HEK293 (cell line): ENCODE data around the gene PLCB1.

Source experiments
- CTCF ChIA-PET: fragments of 350-600 bp; formaldehyde crosslinking; extraction: SDS; loops from one replicate; lab custom pipeline; 2021; ENCODE audit warnings: antibody characterized with exemption; lab: Yijun Ruan, JAX
- POLR2A ChIA-PET: fragments of 300-600 bp; formaldehyde crosslinking; extraction: SDS; loops from one replicate; lab custom pipeline; 2020; ENCODE audit warnings: antibody characterized with exemption, inconsistent platforms; lab: Yijun Ruan, JAX
- H3K27ac ChIP-seq: fragments of 200-500 bp; sonication (Bioruptor generic); 2 replicates; pipeline ENCODE4 v1.5.1; 2014; ENCODE audit warnings: low read depth, low read length, control low read depth, inconsistent platforms; ENCODE audit errors: extremely low read depth
- H3K36me3 ChIP-seq, 2 experiments: fragments of 200-500 bp in 1 of 2; sonication (Bioruptor generic) in 1 of 2; 1 replicate in 1 of 2; 2 replicates in 1 of 2; pipeline ENCODE4 v1.5.1; 2014 to 2017; ENCODE audit warnings: inconsistent platforms in 2 of 2, low read length in 2 of 2; ENCODE audit not compliant: control insufficient read depth in 2 of 2, insufficient read depth in 1 of 2
- H3K4me1 ChIP-seq: fragments of 200-500 bp; sonication (Bioruptor generic); 2 replicates; pipeline ENCODE4 v1.5.1; 2014; ENCODE audit warnings: mild to moderate bottlenecking, low read length, inconsistent platforms; ENCODE audit not compliant: control insufficient read depth, insufficient read depth
- H3K4me3 ChIP-seq: 2 replicates; pipeline ENCODE4 v1.5.1; 2011; ENCODE audit warnings: low read depth, mild to moderate bottlenecking, control low read depth, low read length, moderate library complexity
- H3K9me3 ChIP-seq: fragments of 200-500 bp; sonication (Bioruptor generic); 2 replicates; pipeline ENCODE4 v1.5.1; 2014; ENCODE audit warnings: low read depth, low read length, inconsistent platforms; ENCODE audit not compliant: control insufficient read depth, insufficient read depth
- KLF10 ChIP-seq: fragments of 450-650 bp; IDR thresholded peaks from 2 replicates; pipeline ENCODE4 v1.5.1; 2018; ENCODE audit warnings: missing biosample characterization, mild to moderate bottlenecking, missing genetic modification characterization
- PRDM1 ChIP-seq: fragments of 450-650 bp; formaldehyde crosslinking; IDR thresholded peaks from 2 replicates; pipeline ENCODE4; 2016; ENCODE audit warnings: missing biosample characterization, missing genetic modification characterization
- REST ChIP-seq: fragments of 450-650 bp; formaldehyde crosslinking; IDR thresholded peaks from 2 replicates; pipeline ENCODE4 v1.5.1; 2016; ENCODE audit warnings: missing biosample characterization, missing genetic modification characterization
- ZFP3 ChIP-seq: fragments of 450-650 bp; formaldehyde crosslinking; IDR thresholded peaks from 2 replicates; pipeline ENCODE4 v1.5.1; 2016; ENCODE audit warnings: low read depth, missing biosample characterization, missing genetic modification characterization
- ZIC2 ChIP-seq: fragments of 450-650 bp; formaldehyde crosslinking; IDR thresholded peaks from 2 replicates; pipeline ENCODE4 v1.5.1; 2016; ENCODE audit warnings: missing biosample characterization, missing genetic modification characterization
- ZNF114 ChIP-seq: fragments of 450-650 bp; formaldehyde crosslinking; IDR thresholded peaks from 2 replicates; pipeline ENCODE4 v1.5.0; 2017; ENCODE audit warnings: missing biosample characterization, missing genetic modification characterization
- ZNF132 ChIP-seq: fragments of 450-650 bp; formaldehyde crosslinking; IDR thresholded peaks from 2 replicates; pipeline ENCODE4 v1.5.1; 2017; ENCODE audit warnings: missing biosample characterization, missing genetic modification characterization, borderline replicate concordance
- ZNF221 ChIP-seq: fragments of 450-650 bp; formaldehyde crosslinking; IDR thresholded peaks from 2 replicates; pipeline ENCODE4 v1.5.1; 2017; ENCODE audit warnings: missing biosample characterization, missing genetic modification characterization, borderline replicate concordance
- ZNF223 ChIP-seq: fragments of 450-650 bp; formaldehyde crosslinking; IDR thresholded peaks from 2 replicates; pipeline ENCODE4 v1.5.1; 2016; ENCODE audit warnings: missing biosample characterization, missing genetic modification characterization
- ZNF26 ChIP-seq: fragments of 450-650 bp; formaldehyde crosslinking; IDR thresholded peaks from 2 replicates; pipeline ENCODE4 v1.5.1; 2016; ENCODE audit warnings: missing biosample characterization, missing genetic modification characterization
- ZNF341 ChIP-seq: fragments of 450-650 bp; formaldehyde crosslinking; IDR thresholded peaks from 2 replicates; pipeline ENCODE4; 2016; ENCODE audit warnings: low read depth, missing biosample characterization, missing genetic modification characterization
- ZNF426 ChIP-seq: fragments of 450-650 bp; formaldehyde crosslinking; IDR thresholded peaks from 2 replicates; pipeline ENCODE4 v1.5.1; 2017; ENCODE audit warnings: missing biosample characterization, missing genetic modification characterization, mild to moderate bottlenecking, inconsistent platforms, moderate library complexity
- ZNF433 ChIP-seq: fragments of 450-650 bp; formaldehyde crosslinking; IDR thresholded peaks from 2 replicates; pipeline ENCODE4 v1.5.1; 2016; ENCODE audit warnings: missing biosample characterization, missing genetic modification characterization, low read depth
- ZNF501 ChIP-seq: fragments of 450-650 bp; formaldehyde crosslinking; IDR thresholded peaks from 2 replicates; pipeline ENCODE4 v1.5.1; 2016; ENCODE audit warnings: missing biosample characterization, missing genetic modification characterization
- ZNF560 ChIP-seq: fragments of 450-650 bp; formaldehyde crosslinking; IDR thresholded peaks from 2 replicates; pipeline ENCODE4 v1.5.1; 2017; ENCODE audit warnings: missing biosample characterization, missing genetic modification characterization, borderline replicate concordance
- ZNF654 ChIP-seq: fragments of 450-650 bp; formaldehyde crosslinking; IDR thresholded peaks from 2 replicates; pipeline ENCODE4 v1.5.1; 2016; ENCODE audit warnings: low read depth, missing biosample characterization, missing genetic modification characterization
- ZNF747 ChIP-seq: fragments of 450-650 bp; formaldehyde crosslinking; IDR thresholded peaks from 2 replicates; pipeline ENCODE4 v1.5.1; 2016; ENCODE audit warnings: missing biosample characterization, missing genetic modification characterization
- ZNF768 ChIP-seq: fragments of 450-650 bp; formaldehyde crosslinking; IDR thresholded peaks from 2 replicates; pipeline ENCODE4 v1.5.1; 2018; ENCODE audit warnings: missing biosample characterization, mild to moderate bottlenecking, missing genetic modification characterization
- TF ChIP-seq, protein P1 (sequence below): fragments of 450-650 bp; formaldehyde crosslinking; IDR thresholded peaks from 2 replicates; pipeline ENCODE4 v1.5.1; 2016; ENCODE audit warnings: missing biosample characterization, missing genetic modification characterization
- TF ChIP-seq, protein P2 (sequence below): fragments of 450-650 bp; formaldehyde crosslinking; IDR thresholded peaks from 2 replicates; pipeline ENCODE4 v1.5.1; 2016; ENCODE audit warnings: missing biosample characterization, missing genetic modification characterization

PLCB1 gene

GRCh38 chr20:8917084-8917483, 785.0 kb downstream of the PLCB1 start (continued):
- no peak for TF ChIP-seq REST (tag by site-specific recombination)
- TF ChIP-seq ZFP3 = no peak
- no peak for TF ChIP-seq ZNF768 (tag by site-specific recombination)
- TF ChIP-seq PRDM1 (tag by site-specific recombination) = no peak

DNA sequence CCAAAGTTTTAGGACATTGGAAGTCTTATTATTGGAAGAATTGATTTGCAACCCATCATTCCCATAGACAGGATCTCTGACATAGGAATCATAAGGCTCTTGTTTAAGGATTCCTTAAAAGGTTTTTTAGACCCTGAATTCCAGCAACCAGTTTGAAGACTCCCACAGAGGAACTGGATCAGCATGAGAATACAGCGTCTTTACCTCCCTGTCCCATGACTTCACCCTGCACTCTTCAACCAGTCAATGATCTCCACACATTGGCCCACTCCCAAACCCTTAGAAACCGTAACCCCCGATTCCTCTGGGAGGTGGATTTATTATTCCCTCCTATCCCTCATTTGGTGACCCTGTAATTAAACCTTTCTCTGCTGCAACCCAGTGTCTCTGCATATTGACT, 786.1 kb downstream of the PLCB1 start:
- TF ChIP-seq ZNF426 (tag by site-specific recombination) (no peak), ZNF223 (tag by site-specific recombination) (no peak), ZNF341 (no peak), ZNF221 (tag by site-specific recombination) (no peak), ZNF26 (tag by site-specific recombination) (no peak), ZNF132 (tag by site-specific recombination) (no peak), ZIC2 (tag by site-specific recombination) (no peak), ZNF747 (tag by site-specific recombination) (no peak), ZNF560 (tag by site-specific recombination) (no peak), KLF10 (tag by site-specific recombination) (no peak), ZNF501 (tag by site-specific recombination) (no peak), ZNF114 (no peak), ZNF654 (tag by site-specific recombination) (no peak), ZNF433 (tag by site-specific recombination) (no peak)
- TF ChIP-seq, protein P1, sequence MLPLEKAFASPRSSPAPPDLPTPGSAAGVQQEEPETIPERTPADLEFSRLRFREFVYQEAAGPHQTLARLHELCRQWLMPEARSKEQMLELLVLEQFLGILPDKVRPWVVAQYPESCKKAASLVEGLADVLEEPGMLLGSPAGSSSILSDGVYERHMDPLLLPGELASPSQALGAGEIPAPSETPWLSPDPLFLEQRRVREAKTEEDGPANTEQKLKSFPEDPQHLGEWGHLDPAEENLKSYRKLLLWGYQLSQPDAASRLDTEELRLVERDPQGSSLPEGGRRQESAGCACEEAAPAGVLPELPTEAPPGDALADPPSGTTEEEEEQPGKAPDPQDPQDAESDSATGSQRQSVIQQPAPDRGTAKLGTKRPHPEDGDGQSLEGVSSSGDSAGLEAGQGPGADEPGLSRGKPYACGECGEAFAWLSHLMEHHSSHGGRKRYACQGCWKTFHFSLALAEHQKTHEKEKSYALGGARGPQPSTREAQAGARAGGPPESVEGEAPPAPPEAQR (tag by site-specific recombination) = no peak
- TF ChIP-seq, protein P2, sequence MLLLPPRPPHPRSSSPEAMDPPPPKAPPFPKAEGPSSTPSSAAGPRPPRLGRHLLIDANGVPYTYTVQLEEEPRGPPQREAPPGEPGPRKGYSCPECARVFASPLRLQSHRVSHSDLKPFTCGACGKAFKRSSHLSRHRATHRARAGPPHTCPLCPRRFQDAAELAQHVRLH (tag by site-specific recombination) = no peak
- POLR2A ChIA-PET = no interaction called here
- Histone ChIP-seq H3K36me3 (no peaks in the 10 kb centered on the region), H3K9me3 (no peaks in the 10 kb centered on the region), H3K4me1 (no peaks in the 10 kb centered on the region), H3K27ac (no peak overlapping the region), H3K4me3 (no peak overlapping the region)
- CTCF ChIA-PET = no interaction called here
